Stimulated activated CD4-positive, alpha-beta T cell treated with anti-CD3 and anti-CD28 coated beads, Interleukin-4, amount 100 ng/mL, for 1 hour (primary cell): Measurements from ENCODE around the gene FAM81B.

ENCODE experiments used
- DNase-seq: peaks from one replicate; pipeline ENCODE4 v3.0.0-alpha.2; 2020

The FAM81B gene

GRCh38 chr5:95484421-95484820 is 93.3 kb downstream of the FAM81B start:
- DNase-seq: no peak

- DNase-seq: no peak
These were observed 95.0 kb downstream of the FAM81B start for GRCh38 chr5:95486191-95486590.

- no peak for DNase-seq
These were observed 96.7 kb downstream of the FAM81B start for GRCh38 chr5:95487880-95488279.
